ENCODE results near the gene RCC1.

DNA sequence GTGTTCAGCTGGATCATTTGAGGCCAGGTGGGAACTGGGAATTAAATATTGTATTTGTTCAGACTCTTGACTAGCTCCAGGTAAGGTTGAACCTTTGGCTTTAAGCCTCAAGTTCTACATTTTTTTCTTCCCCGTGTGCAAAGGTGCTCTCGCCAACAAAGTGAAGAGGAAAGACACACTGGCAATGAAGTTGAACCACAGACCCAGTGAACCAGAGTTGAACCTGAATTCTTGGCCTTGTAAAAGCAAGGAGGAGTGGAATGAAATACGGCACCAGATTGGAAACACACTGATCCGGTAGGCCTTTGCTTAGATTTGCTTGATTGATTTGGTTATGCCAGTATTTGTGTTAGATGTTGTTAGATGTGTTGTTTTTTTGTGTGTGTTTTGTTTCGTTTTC lies 25.5 kb upstream of the RCC1 start:
- TF ChIP-seq CTCF (conservative IDR thresholded peaks at IDR 0.05 in 1 of 2, IDR thresholded peaks at IDR 0.05 in 1 of 2; ENCODE audit: low read depth in 1 of 2, low read length in 2 of 2) (no peak), EZH2 (IDR thresholded peaks at IDR 0.05; ENCODE audit: low read length, missing control alignments) (no peak)

All from fibroblast of lung (primary cell).